GM12878 (cell line): ENCODE measurements around the gene LINC00237. TPM values are rescaled to one million over a fixed set of nuclear protein-coding genes. Genes with fewer than 3 reads are reported as not detected.

Source experiments
- ATAC-seq: fragments of 200-7000 bp; cut with Tn5 transposase; 3 replicates; pipeline ENCODE4 v1.9.1; 2020; ENCODE audit warnings: mild to moderate bottlenecking, moderate library complexity
- BruUV-seq: library from RNA; stranded (reverse); fragments of 400-500 nt; replicated peaks from 2 replicates; lab custom pipeline; 2021; lab: Mats Ljungman, UMichigan
- CTCF ChIA-PET: fragments of 300-600 bp; sonication (Branson Sonifier 250); formaldehyde crosslinking; extraction: SDS; loops from one replicate; lab custom pipeline; 2021; ENCODE audit warnings: inconsistent platforms; lab: Yijun Ruan, JAX
- POLR2A ChIA-PET: fragments of 350-600 bp; formaldehyde crosslinking; extraction: SDS; loops from one replicate; lab custom pipeline; 2021; ENCODE audit warnings: inconsistent platforms; lab: Charles Lee
- RAD21 ChIA-PET: fragments of 300-600 bp; sonication (Branson Sonifier 250); formaldehyde crosslinking; loops from one replicate; lab custom pipeline; 2023; ENCODE audit warnings: antibody characterized with exemption; ENCODE audit not compliant: unreplicated experiment; lab: Charles Lee
- SMC1A ChIA-PET: fragments of 300-600 bp; sonication (Branson Sonifier 250); formaldehyde crosslinking; loops from one replicate; lab custom pipeline; 2023; ENCODE audit not compliant: unreplicated experiment, uncharacterized antibody; lab: Charles Lee
- DNase-seq: peaks from one replicate; pipeline ENCODE4 v3.0.0-alpha.2; 2011; ENCODE audit warnings: low read depth, low spot score
- FAIRE-seq: peaks from 3 replicates; lab custom pipeline; 2011; peaks lifted over from hg19 to GRCh38; lab: Jason Lieb, UNC
- H2AFZ ChIP-seq: 2 replicates; pipeline ENCODE4 v1.6.0; 2011; ENCODE audit warnings: low read depth, low read length, control low read depth; ENCODE audit not compliant: control insufficient read depth
- H3K27ac ChIP-seq: 2 replicates; pipeline ENCODE4 v1.5.1; 2011; ENCODE audit warnings: control low read depth; ENCODE audit not compliant: control insufficient read depth, insufficient read depth
- H3K27me3 ChIP-seq, 2 experiments: replicated peaks in 1 of 2; 2 replicates each; pipeline versions ENCODE4 v1.6.0 to v1.6.1; 2011; ENCODE audit warnings: low read length in 1 of 2; ENCODE audit not compliant: control insufficient read depth in 2 of 2, insufficient read depth in 2 of 2
- H3K36me3 ChIP-seq, 2 experiments: 2 replicates each; pipeline ENCODE4 v1.5.1; 2011; ENCODE audit warnings: low read length in 1 of 2; ENCODE audit not compliant: control insufficient read depth in 2 of 2, insufficient read depth in 2 of 2
- H3K4me1 ChIP-seq: 2 replicates; pipeline ENCODE4 v1.6.1; 2011; ENCODE audit warnings: mild to moderate bottlenecking, low read length, moderate library complexity, mixed read lengths; ENCODE audit not compliant: control insufficient read depth, insufficient read depth
- H3K4me2 ChIP-seq: 2 replicates; pipeline ENCODE4 v1.6.0; 2011; ENCODE audit warnings: control low read depth; ENCODE audit not compliant: control insufficient read depth, insufficient read depth
- H3K4me3 ChIP-seq: fragments of 200-600 bp; sonication (generic); 2 replicates; pipeline ENCODE4 v1.5.1; 2016
- H3K79me2 ChIP-seq: 2 replicates; pipeline ENCODE4 v1.6.0; 2011; ENCODE audit warnings: low read length; ENCODE audit not compliant: control insufficient read depth, insufficient read depth
- H3K9ac ChIP-seq: 2 replicates; pipeline ENCODE4 v1.8.0; 2011; ENCODE audit warnings: low read length, control low read depth, mixed read lengths; ENCODE audit not compliant: control insufficient read depth, insufficient read depth
- H3K9me3 ChIP-seq: replicated peaks from 3 replicates; pipeline ENCODE4 v1.5.1; 2011; ENCODE audit warnings: mild to moderate bottlenecking, low read length; ENCODE audit not compliant: control insufficient read depth, insufficient read depth
- H4K20me1 ChIP-seq: 2 replicates; pipeline ENCODE4 v1.6.0; 2011; ENCODE audit not compliant: control insufficient read depth, insufficient read depth
- BMI1 ChIP-seq: fragments of 450-650 bp; IDR thresholded peaks from 2 replicates; pipeline ENCODE4 v1.6.1; 2016; ENCODE audit warnings: mild to moderate bottlenecking, moderate library complexity, borderline replicate concordance
- E2F8 ChIP-seq: fragments of 450-650 bp; IDR thresholded peaks from 2 replicates; pipeline ENCODE4 v1.6.1; 2018; ENCODE audit warnings: mild to moderate bottlenecking, low read depth, moderate library complexity; ENCODE audit not compliant: partially characterized antibody
- GATAD2B ChIP-seq: fragments of 450-650 bp; conservative IDR thresholded peaks from 2 replicates; pipeline ENCODE4 v1.6.1; 2017; ENCODE audit warnings: low read depth, mild to moderate bottlenecking, moderate library complexity
- HCFC1 ChIP-seq: fragments of 150-350 bp; IDR thresholded peaks from 2 replicates; pipeline ENCODE4 v1.6.1; 2014; ENCODE audit warnings: low read length
- RUNX3 ChIP-seq: IDR thresholded peaks from 2 replicates; pipeline ENCODE4 v1.6.1; 2012; ENCODE audit warnings: low read length, inconsistent platforms
- SP1 ChIP-seq: IDR thresholded peaks from one replicate; pipeline ENCODE4 v1.6.1; 2011; ENCODE audit warnings: low read depth, low read length
- SUPT20H ChIP-seq: IDR thresholded peaks from 2 replicates; pipeline ENCODE4 v1.6.1; 2011; ENCODE audit warnings: low read depth, mild to moderate bottlenecking, low read length, moderate library complexity, borderline replicate concordance; ENCODE audit not compliant: control insufficient read depth
- TCF3 ChIP-seq: IDR thresholded peaks from 2 replicates; pipeline ENCODE4 v1.6.1; 2012; ENCODE audit warnings: low read depth, mild to moderate bottlenecking, low read length, borderline replicate concordance; ENCODE audit not compliant: insufficient read depth
- WRNIP1 ChIP-seq: IDR thresholded peaks from 2 replicates; pipeline ENCODE4 v1.6.1; 2011; ENCODE audit warnings: low read depth, low read length, improper control_type of control experiment, borderline replicate concordance
- ZNF207 ChIP-seq: fragments of 450-650 bp; IDR thresholded peaks from 2 replicates; pipeline ENCODE4 v1.6.1; 2014; ENCODE audit warnings: antibody characterized with exemption, mild to moderate bottlenecking, borderline replicate concordance
- ZSCAN29 ChIP-seq: fragments of 450-650 bp; IDR thresholded peaks from 2 replicates; pipeline ENCODE4 v1.6.1; 2017; ENCODE audit warnings: mild to moderate bottlenecking, moderate library complexity
- WGBS: methylation state at CpG from one replicate; pipeline ENCODE4 v1.1.6; 2016; ENCODE audit warnings: low lambda C conversion rate; ENCODE audit not compliant: insufficient replicate concordance, insufficient coverage; ENCODE audit errors: missing lambda C conversion rate; 5-methylcytosine and 5-hydroxymethylcytosine counted together
- in situ Hi-C: fragments of 300-500 bp; cut with MboI; formaldehyde crosslinking; loops from 9 replicates; pipeline ENCODE4 v1.14.3; 2018; ENCODE audit warnings: mixed read lengths
- intact Hi-C: fragments of 100-400 bp; cut with micrococcal nuclease; formaldehyde crosslinking; loops from one replicate; pipeline ENCODE4 v1.14.2; 2022; ENCODE audit not compliant: unreplicated experiment
- polyA plus RNA-seq, 11 experiments: library from polyadenylated mRNA; depleted of rRNA in 4 of 11; unstranded in 6 of 11; stranded (reverse) in 5 of 11; fragments of >200 nt; fragmentation: Nextera tagmentation in 4 of 11; fragmentation: Illumina TruSeq in 1 of 11; extraction: Ambion mirVana in 4 of 11; extraction: Trizol in 1 of 11; gene quantifications; 1 replicate in 1 of 11; 2 replicates in 10 of 11; pipeline versions ENCODE4 v1.2.1 to v1.2.3, GENCODE V29; 2011 to 2016; ENCODE audit warnings: inconsistent platforms in 2 of 11, missing spikeins in 2 of 11, low read depth in 1 of 11
- total RNA-seq, 4 experiments: library from RNA; depleted of rRNA in 3 of 4; stranded (reverse); fragments of >200 nt in 3 of 4; fragmentation: Illumina TruSeq in 1 of 4; extraction: Trizol in 1 of 4; gene quantifications; 2 replicates each; pipeline versions ENCODE4 v1.2.1 to v1.2.3, GENCODE V29; 2013 to 2021
- TF ChIP-seq, protein P1 (sequence below): fragments of 450-650 bp; conservative IDR thresholded peaks from 2 replicates; pipeline ENCODE4 v1.6.1; 2017; ENCODE audit warnings: mild to moderate bottlenecking, moderate library complexity

Gene LINC00237
- total and polyA plus RNA-seq, 10 of the 15 experiments (the other 5 are each of a cell fraction or from before 2014, with no cell fraction given): not detected

GRCh38 chr20:21082584-21082983, 23.6 kb downstream of the LINC00237 start:
- H3K27me3 ChIP-seq: no peaks in the 10 kb centered on the region; a peak in 1 of 4 replicates
- ChIA-PET POLR2A (interaction anchor here (0.5 kb wide), 1 partner anchor 100 kb away, joined by 3 read pairs; no protein-coding TSS in a partner anchor), SMC1A (interaction anchor here (1.4 kb wide), 1 partner anchor 10 kb away, joined by 3 read pairs; no protein-coding TSS in a partner anchor), CTCF (no interaction called here), RAD21 (no interaction called here)
- intact Hi-C loops (no loop called here), in situ Hi-C loops (no loop called here)
- H4K20me1 ChIP-seq: no peaks in the 10 kb centered on the region
- H3K9me3 ChIP-seq: no peaks in the 10 kb centered on the region
- BruUV-seq: no TSS peak
- no peak overlapping the region for H3K27ac ChIP-seq
- H3K36me3 ChIP-seq: no peaks in the 10 kb centered on the region
- ATAC-seq: no peak
- no peaks in the 10 kb centered on the region for H3K4me1 ChIP-seq
- no peak for TF ChIP-seq WRNIP1
- no peak for TF ChIP-seq ZNF207
- no peak for TF ChIP-seq HCFC1
- no peak for TF ChIP-seq ZSCAN29
- no peak for TF ChIP-seq TCF3
- no peak overlapping the region for H3K4me2 ChIP-seq
- no peak overlapping the region for H2AFZ ChIP-seq
- DNase-seq: no peak
- no peaks in the 10 kb centered on the region for H3K79me2 ChIP-seq
- H3K9ac ChIP-seq: no peak overlapping the region
- FAIRE-seq: no peak
- 0% methylated on average over 2 of the region's 2 CpGs for WGBS
- H3K4me3 ChIP-seq: no peak overlapping the region

GRCh38 chr20:21077809-21078345, 28.3 kb downstream of the LINC00237 start:
- no peak overlapping the region for H3K4me3 ChIP-seq
- no peaks in the 10 kb centered on the region for H3K9me3 ChIP-seq
- in situ Hi-C loops (no loop called here), intact Hi-C loops (no loop called here)
- SMC1A ChIA-PET: no interaction called here
- no peaks in the 10 kb centered on the region for H3K36me3 ChIP-seq
- no peak overlapping the region for H3K9ac ChIP-seq
- POLR2A ChIA-PET: no interaction called here
- FAIRE-seq (no peak), ATAC-seq (no peak), DNase-seq (no peak)
- no peak overlapping the region for H2AFZ ChIP-seq
- no peaks in the 10 kb centered on the region for H4K20me1 ChIP-seq
- WGBS: 10% methylated on average over 4 of the region's 4 CpGs
- no peaks in the 10 kb centered on the region for H3K79me2 ChIP-seq
- 0 out of 4 replicates have a peak, but pooled peaks cover 0 to 2% of the 10 kb centered on the region in 2 experiments for H3K27me3 ChIP-seq
- peaks cover 10% of the 10 kb centered on the region; the same call in 1 of the 2 replicates for H3K4me1 ChIP-seq
- H3K27ac ChIP-seq: no peak overlapping the region
- RAD21 ChIA-PET: no interaction called here
- no TSS peak for BruUV-seq
- CTCF ChIA-PET: no interaction called here
- no peak overlapping the region for H3K4me2 ChIP-seq
- TF ChIP-seq RUNX3 (no peak), E2F8 (no peak), SUPT20H (no peak), BMI1 (no peak), SP1 (no peak), GATAD2B (no peak)
- TF ChIP-seq, protein P1, sequence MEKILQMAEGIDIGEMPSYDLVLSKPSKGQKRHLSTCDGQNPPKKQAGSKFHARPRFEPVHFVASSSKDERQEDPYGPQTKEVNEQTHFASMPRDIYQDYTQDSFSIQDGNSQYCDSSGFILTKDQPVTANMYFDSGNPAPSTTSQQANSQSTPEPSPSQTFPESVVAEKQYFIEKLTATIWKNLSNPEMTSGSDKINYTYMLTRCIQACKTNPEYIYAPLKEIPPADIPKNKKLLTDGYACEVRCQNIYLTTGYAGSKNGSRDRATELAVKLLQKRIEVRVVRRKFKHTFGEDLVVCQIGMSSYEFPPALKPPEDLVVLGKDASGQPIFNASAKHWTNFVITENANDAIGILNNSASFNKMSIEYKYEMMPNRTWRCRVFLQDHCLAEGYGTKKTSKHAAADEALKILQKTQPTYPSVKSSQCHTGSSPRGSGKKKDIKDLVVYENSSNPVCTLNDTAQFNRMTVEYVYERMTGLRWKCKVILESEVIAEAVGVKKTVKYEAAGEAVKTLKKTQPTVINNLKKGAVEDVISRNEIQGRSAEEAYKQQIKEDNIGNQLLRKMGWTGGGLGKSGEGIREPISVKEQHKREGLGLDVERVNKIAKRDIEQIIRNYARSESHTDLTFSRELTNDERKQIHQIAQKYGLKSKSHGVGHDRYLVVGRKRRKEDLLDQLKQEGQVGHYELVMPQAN: no peak
